ENCODE data around the gene ANAPC13.

ANAPC13 gene

DNA sequence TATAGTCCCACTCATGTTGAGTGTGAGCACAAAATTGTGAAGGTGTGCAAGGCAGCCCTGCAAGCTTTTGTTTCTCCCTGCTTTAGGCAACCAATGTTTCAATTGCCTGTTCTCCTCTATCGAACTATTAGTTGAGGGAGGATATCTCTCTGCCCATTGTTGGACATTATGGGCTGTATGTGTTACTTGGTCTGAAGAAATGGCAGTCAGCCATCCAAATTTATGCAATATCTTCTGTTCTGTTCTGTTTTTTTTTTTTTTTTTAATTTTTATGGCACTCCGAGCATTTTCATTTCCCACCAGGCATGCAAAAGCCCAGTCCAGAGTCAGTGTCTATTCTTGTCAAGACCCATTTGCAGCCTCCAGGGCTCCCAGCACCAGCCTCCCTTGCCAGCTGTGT, 44.0 kb downstream of the ANAPC13 start:
- H3K36me3 ChIP-seq (ENCODE audit: control insufficient read depth, insufficient read depth, low read length) = no peaks in the 10 kb centered on the region
- no peak overlapping the region for H3K9ac ChIP-seq (ENCODE audit: low read length)
- no peaks in the 10 kb centered on the region for H3K4me1 ChIP-seq (ENCODE audit: control insufficient read depth, insufficient read depth, low read length)
- no peaks in the 10 kb centered on the region for H3K27me3 ChIP-seq (ENCODE audit: control insufficient read depth, insufficient read depth, low read length)
- H3K4me3 ChIP-seq (ENCODE audit: low read length) = no peak overlapping the region
- H3K27ac ChIP-seq (ENCODE audit: low read depth, low read length) = no peak overlapping the region

DNA sequence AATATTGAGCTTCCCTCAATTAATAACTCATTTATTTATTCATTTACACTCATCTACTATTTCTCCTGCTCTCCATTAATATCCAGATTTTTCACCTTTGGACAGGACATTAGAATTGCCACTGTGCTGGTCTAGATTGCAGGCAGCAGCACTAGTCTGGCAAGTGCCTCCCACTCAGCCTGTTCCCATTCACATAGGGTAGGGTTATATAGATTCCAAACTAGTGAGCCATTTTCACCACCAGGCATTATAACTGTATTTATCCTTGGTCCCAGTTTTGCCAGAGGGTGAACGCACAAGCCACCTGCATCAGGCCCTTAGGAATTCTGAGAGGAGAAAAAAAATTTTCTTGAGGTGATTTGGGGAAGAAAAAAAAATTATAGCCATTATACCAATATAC, 44.5 kb downstream of the ANAPC13 start:
- Histone ChIP-seq H3K36me3 (ENCODE audit: control insufficient read depth, insufficient read depth, low read length) (no peaks in the 10 kb centered on the region), H3K27ac (ENCODE audit: low read depth, low read length) (no peak overlapping the region)

DNA sequence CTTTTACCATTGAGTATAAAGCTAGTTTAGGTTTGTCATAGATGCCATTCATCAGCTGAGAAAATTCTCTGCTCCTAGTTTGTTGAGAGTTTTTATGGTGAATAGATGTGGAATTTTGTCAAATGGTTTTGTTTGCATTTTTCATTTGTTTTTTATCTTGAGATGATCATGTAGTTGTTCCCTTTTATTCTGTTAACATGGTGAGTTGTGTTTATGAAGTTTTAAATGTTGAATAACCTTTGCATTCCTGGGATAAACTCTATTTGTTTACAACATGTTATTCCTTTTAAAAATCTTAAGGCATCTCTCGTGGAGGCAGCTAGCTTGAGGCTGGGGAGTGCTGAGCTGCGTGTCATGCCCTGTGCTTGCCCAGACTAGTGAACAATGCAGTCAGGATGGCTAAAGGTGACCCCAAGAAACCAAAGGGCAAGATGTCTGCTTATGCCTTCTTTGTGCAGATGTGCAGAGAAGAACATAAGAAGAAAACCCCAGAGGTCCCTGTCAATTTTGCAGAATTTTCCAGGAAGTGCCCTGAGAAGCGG, 48.5 kb downstream of the ANAPC13 start:
- H3K27me3 ChIP-seq (ENCODE audit: control insufficient read depth, insufficient read depth, low read length) = no peaks in the 10 kb centered on the region
- no peak overlapping the region for H3K27ac ChIP-seq (ENCODE audit: low read depth, low read length)
- H3K36me3 ChIP-seq (ENCODE audit: control insufficient read depth, insufficient read depth, low read length) = no peaks in the 10 kb centered on the region
- no peak overlapping the region for H3K9ac ChIP-seq (ENCODE audit: low read length)
- H3K4me1 ChIP-seq (ENCODE audit: control insufficient read depth, insufficient read depth, low read length) = no peaks in the 10 kb centered on the region
- no peak overlapping the region for H3K4me3 ChIP-seq (ENCODE audit: low read length)

More for the DNA sequence above, 44.5 kb downstream of the ANAPC13 start:
- Histone ChIP-seq H3K4me3 (ENCODE audit: low read length) (no peak overlapping the region), H3K4me1 (ENCODE audit: control insufficient read depth, insufficient read depth, low read length) (no peaks in the 10 kb centered on the region), H3K9ac (ENCODE audit: low read length) (no peak overlapping the region), H3K27me3 (ENCODE audit: control insufficient read depth, insufficient read depth, low read length) (no peaks in the 10 kb centered on the region)

DNA sequence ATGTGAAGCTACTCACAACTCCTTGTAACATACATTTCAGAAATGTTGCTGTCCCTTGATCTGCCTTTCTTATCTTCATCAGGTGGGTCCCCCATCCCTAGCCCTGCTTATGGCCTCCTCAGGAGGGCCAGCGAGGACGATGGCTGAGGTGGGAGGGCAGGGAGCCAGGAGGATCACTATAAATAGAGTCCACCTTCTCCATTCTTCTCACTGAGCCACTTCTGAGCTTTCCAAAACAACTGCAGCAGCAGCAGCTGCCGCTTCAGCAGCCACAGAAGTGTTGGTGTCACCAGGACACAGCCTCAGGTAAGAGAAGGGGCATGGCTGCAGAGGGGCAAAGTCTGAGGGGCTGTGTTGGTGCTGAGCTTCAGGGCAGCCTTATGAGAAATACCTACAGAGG, 53.5 kb downstream of the ANAPC13 start:
- H3K36me3 ChIP-seq (ENCODE audit: control insufficient read depth, insufficient read depth, low read length) = no peaks in the 10 kb centered on the region
- no peak overlapping the region for H3K27ac ChIP-seq (ENCODE audit: low read depth, low read length)
- H3K27me3 ChIP-seq (ENCODE audit: control insufficient read depth, insufficient read depth, low read length) = no peaks in the 10 kb centered on the region
- H3K9ac ChIP-seq (ENCODE audit: low read length) = no peak overlapping the region
- H3K4me3 ChIP-seq (ENCODE audit: low read length) = no peak overlapping the region
- no peaks in the 10 kb centered on the region for H3K4me1 ChIP-seq (ENCODE audit: control insufficient read depth, insufficient read depth, low read length)

DNA sequence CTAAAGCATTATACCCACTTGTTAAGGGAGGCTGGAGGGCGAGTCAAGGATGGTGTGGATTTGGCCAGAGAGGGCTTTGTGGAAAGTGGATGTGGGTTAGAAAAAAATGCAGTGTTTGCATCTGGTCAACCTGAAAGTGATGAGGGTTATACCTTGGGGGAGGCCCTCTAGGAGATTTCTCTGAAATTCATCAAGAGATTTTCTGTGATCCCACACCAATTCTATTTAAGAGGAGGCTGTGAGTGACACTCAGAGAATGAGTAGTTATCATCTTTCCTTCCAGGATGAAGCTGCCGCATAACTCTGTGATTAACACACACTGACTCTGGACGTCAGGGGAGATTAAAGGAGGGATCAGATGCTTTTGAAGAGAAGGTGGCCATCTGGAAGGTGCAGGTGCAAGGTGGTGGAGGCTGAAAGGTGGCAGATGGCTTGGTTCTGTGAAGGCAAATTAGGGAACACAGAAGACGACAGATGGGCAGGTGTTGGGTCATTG, 54.8 kb downstream of the ANAPC13 start:
- no peak overlapping the region for H3K9ac ChIP-seq (ENCODE audit: low read length)
- no peak overlapping the region for H3K27ac ChIP-seq (ENCODE audit: low read depth, low read length)

DNA sequence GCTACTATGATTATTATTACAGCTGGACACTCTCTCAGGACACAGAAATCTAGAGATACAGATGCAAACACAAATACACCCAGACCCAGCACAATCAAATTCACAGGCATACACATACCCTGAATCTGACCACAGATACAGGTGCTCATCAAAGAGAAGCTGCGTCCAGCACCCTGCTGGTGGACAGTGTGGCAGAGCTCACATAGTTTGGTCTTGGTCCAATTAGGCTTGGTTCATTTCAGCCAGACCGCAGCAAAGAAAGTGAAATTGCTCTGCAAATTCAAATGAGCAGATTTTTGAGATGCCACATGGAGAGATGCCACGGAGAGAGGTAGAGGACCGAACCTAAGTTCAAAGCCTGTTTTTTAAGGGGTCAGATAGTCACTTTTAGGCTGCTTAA, 55.6 kb downstream of the ANAPC13 start:
- no peaks in the 10 kb centered on the region for H3K36me3 ChIP-seq (ENCODE audit: control insufficient read depth, insufficient read depth, low read length)
- H3K4me1 ChIP-seq (ENCODE audit: control insufficient read depth, insufficient read depth, low read length) = no peaks in the 10 kb centered on the region
- H3K27me3 ChIP-seq (ENCODE audit: control insufficient read depth, insufficient read depth, low read length) = no peaks in the 10 kb centered on the region
- no peak overlapping the region for H3K27ac ChIP-seq (ENCODE audit: low read depth, low read length)
- H3K9ac ChIP-seq (ENCODE audit: low read length) = no peak overlapping the region
- no peak overlapping the region for H3K4me3 ChIP-seq (ENCODE audit: low read length)

More for the DNA sequence above, 54.8 kb downstream of the ANAPC13 start:
- Histone ChIP-seq H3K27me3 (ENCODE audit: control insufficient read depth, insufficient read depth, low read length) (no peaks in the 10 kb centered on the region), H3K4me1 (ENCODE audit: control insufficient read depth, insufficient read depth, low read length) (no peaks in the 10 kb centered on the region), H3K36me3 (ENCODE audit: control insufficient read depth, insufficient read depth, low read length) (no peaks in the 10 kb centered on the region), H3K4me3 (ENCODE audit: low read length) (no peak overlapping the region)

DNA sequence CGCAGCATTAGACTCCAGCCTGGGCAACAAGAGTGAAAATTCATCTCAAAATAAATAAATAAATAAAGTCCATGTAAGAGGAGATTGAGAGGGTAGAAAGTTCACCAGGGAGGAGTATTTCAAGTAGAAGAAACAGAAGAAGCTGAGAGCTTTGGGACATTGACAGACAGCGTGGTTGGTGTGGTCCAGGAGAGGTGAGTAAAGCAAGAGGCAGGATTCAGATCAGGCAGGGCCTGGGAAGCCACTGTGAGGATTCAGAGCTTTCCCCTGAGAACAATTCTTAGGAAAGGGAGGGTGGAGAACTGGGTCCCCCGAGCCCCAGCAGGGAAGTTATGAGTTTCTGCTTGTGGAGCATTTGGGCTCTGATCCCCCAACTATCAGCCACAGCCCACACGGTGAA, 57.4 kb downstream of the ANAPC13 start:
- Histone ChIP-seq H3K9ac (ENCODE audit: low read length) (no peak overlapping the region), H3K36me3 (ENCODE audit: control insufficient read depth, insufficient read depth, low read length) (no peaks in the 10 kb centered on the region), H3K4me3 (ENCODE audit: low read length) (no peak overlapping the region), H3K27me3 (ENCODE audit: control insufficient read depth, insufficient read depth, low read length) (no peaks in the 10 kb centered on the region), H3K27ac (ENCODE audit: low read depth, low read length) (no peak overlapping the region), H3K4me1 (ENCODE audit: control insufficient read depth, insufficient read depth, low read length) (no peaks in the 10 kb centered on the region)
